WTC11 (cell line): ENCODE measurements around the gene ANKRD27. TPM values are rescaled to one million over a fixed set of nuclear protein-coding genes. Genes with fewer than 3 reads are reported as not detected.

ENCODE experiments used
- ATAC-seq: fragments of 200-7000 bp; cut with Tn5 transposase; 2 replicates; pipeline ENCODE4 v1.10.0; 2021; ENCODE audit warnings: mild to moderate bottlenecking, moderate library complexity
- CTCF ChIA-PET: fragments of 300-600 bp; sonication (Branson Sonifier 250); formaldehyde crosslinking; loops from one replicate; lab custom pipeline; 2021; ENCODE audit warnings: antibody characterized with exemption; lab: Charles Lee
- POLR2A ChIA-PET: fragments of 350-600 bp; sonication (Branson Sonifier 250); formaldehyde crosslinking; loops from one replicate; lab custom pipeline; 2021; ENCODE audit warnings: antibody characterized with exemption; lab: Charles Lee
- DNase-seq: peaks from one replicate; pipeline ENCODE4 v3.0.0; 2021; ENCODE audit warnings: low spot score
- H3K27ac Mint-ChIP-seq: 2 replicates; pipeline ENCODE4 v1.8.0; 2021; ENCODE audit warnings: mixed read lengths
- H3K27me3 Mint-ChIP-seq: 2 replicates; pipeline ENCODE4 v1.8.0; 2021; ENCODE audit warnings: low read depth, mild to moderate bottlenecking, moderate library complexity, mixed read lengths
- H3K36me3 Mint-ChIP-seq: 2 replicates; pipeline ENCODE4 v1.8.0; 2021; ENCODE audit warnings: mixed read lengths
- H3K4me1 Mint-ChIP-seq: 2 replicates; pipeline ENCODE4 v1.8.0; 2022; ENCODE audit warnings: mixed read lengths
- H3K4me3 Mint-ChIP-seq: 2 replicates; pipeline ENCODE4 v1.8.0; 2021; ENCODE audit warnings: mild to moderate bottlenecking, moderate library complexity, mixed read lengths
- H3K9me3 Mint-ChIP-seq: 2 replicates; pipeline ENCODE4 v1.8.0; 2021; ENCODE audit warnings: mixed read lengths
- AFF4 ChIP-seq: sonication (generic); formaldehyde crosslinking; IDR thresholded peaks from 2 replicates; pipeline ENCODE4 v1.8.1; 2023; ENCODE audit warnings: mild to moderate bottlenecking, missing genetic modification reagents, borderline replicate concordance
- ATF1 ChIP-seq: sonication (generic); formaldehyde crosslinking; IDR thresholded peaks from 2 replicates; pipeline ENCODE4 v1.8.1; 2023; ENCODE audit warnings: mild to moderate bottlenecking, moderate library complexity, missing genetic modification reagents
- CDX4 ChIP-seq: fragments of 250-450 bp; sonication (Bioruptor Pico); IDR thresholded peaks from 2 replicates; pipeline ENCODE4 v1.9.0; 2021; ENCODE audit warnings: moderate library complexity, mild to moderate bottlenecking, inconsistent platforms, borderline replicate concordance
- CTCF ChIP-seq: fragments of 200-600 bp; IDR thresholded peaks from 2 replicates; pipeline ENCODE4 v1.8.0; 2022; ENCODE audit warnings: antibody characterized with exemption
- ERG ChIP-seq: fragments of 250-450 bp; sonication (Bioruptor Pico); IDR thresholded peaks from 2 replicates; pipeline ENCODE4 v1.8.0; 2021; ENCODE audit warnings: mild to moderate bottlenecking
- HMGA2 ChIP-seq: fragments of 250-450 bp; sonication (Bioruptor Pico); IDR thresholded peaks from 2 replicates; pipeline ENCODE4 v1.4.0; 2021; ENCODE audit warnings: mild to moderate bottlenecking, moderate library complexity
- IRF2 ChIP-seq: sonication (generic); formaldehyde crosslinking; IDR thresholded peaks from 2 replicates; pipeline ENCODE4 v1.8.0; 2022; ENCODE audit warnings: low read depth, missing genetic modification reagents, borderline replicate concordance
- MYBL2 ChIP-seq: sonication (generic); formaldehyde crosslinking; IDR thresholded peaks from 2 replicates; pipeline ENCODE4 v1.8.1; 2023; ENCODE audit warnings: mild to moderate bottlenecking, moderate library complexity, missing genetic modification reagents
- NFE2L1 ChIP-seq: sonication (generic); formaldehyde crosslinking; IDR thresholded peaks from 2 replicates; pipeline ENCODE4 v1.8.1; 2023; ENCODE audit warnings: missing genetic modification reagents
- PRDM15 ChIP-seq: sonication (generic); formaldehyde crosslinking; IDR thresholded peaks from 2 replicates; pipeline ENCODE4 v1.8.0; 2022; ENCODE audit warnings: missing genetic modification reagents
- PRRX2 ChIP-seq: fragments of 250-450 bp; sonication (Bioruptor Pico); IDR thresholded peaks from 2 replicates; pipeline ENCODE4 v1.8.0; 2021; ENCODE audit warnings: mild to moderate bottlenecking
- SMAD3 ChIP-seq: sonication (generic); formaldehyde crosslinking; IDR thresholded peaks from 2 replicates; pipeline ENCODE4 v1.8.0; 2022; ENCODE audit warnings: missing genetic modification reagents, mild to moderate bottlenecking, borderline replicate concordance
- TEAD1 ChIP-seq: sonication (generic); formaldehyde crosslinking; IDR thresholded peaks from 2 replicates; pipeline ENCODE4 v1.8.0; 2022; ENCODE audit warnings: mild to moderate bottlenecking, missing genetic modification reagents
- TEAD4 ChIP-seq: sonication (generic); formaldehyde crosslinking; IDR thresholded peaks from 2 replicates; pipeline ENCODE4 v1.8.0; 2022; ENCODE audit warnings: mild to moderate bottlenecking, missing genetic modification reagents
- ZNF138 ChIP-seq: sonication (generic); formaldehyde crosslinking; conservative IDR thresholded peaks from 2 replicates; pipeline ENCODE4 v1.8.1; 2022; ENCODE audit warnings: mild to moderate bottlenecking, moderate library complexity, missing genetic modification reagents
- ZNF263 ChIP-seq: sonication (generic); formaldehyde crosslinking; IDR thresholded peaks from 2 replicates; pipeline ENCODE4 v1.8.1; 2022; ENCODE audit warnings: low read depth, mild to moderate bottlenecking, moderate library complexity, missing genetic modification reagents
- ZNF281 ChIP-seq: sonication (generic); formaldehyde crosslinking; IDR thresholded peaks from 2 replicates; pipeline ENCODE4 v1.8.0; 2023; ENCODE audit warnings: mild to moderate bottlenecking, missing genetic modification reagents
- ZNF317 ChIP-seq: sonication (generic); formaldehyde crosslinking; IDR thresholded peaks from 2 replicates; pipeline ENCODE4 v1.8.1; 2023; ENCODE audit warnings: low read depth, mild to moderate bottlenecking, moderate library complexity, missing genetic modification reagents, borderline replicate concordance
- total RNA-seq: library from RNA; stranded (reverse); gene quantifications from 3 replicates; pipeline ENCODE4 v1.2.3, GENCODE V29; 2021
- TF ChIP-seq, protein P1 (sequence below): sonication (generic); formaldehyde crosslinking; IDR thresholded peaks from 2 replicates; pipeline ENCODE4 v1.8.1; 2022; ENCODE audit warnings: mild to moderate bottlenecking, moderate library complexity, missing genetic modification reagents
- TF ChIP-seq, protein P2 (sequence below): fragments of 250-450 bp; sonication (Bioruptor Pico); IDR thresholded peaks from 2 replicates; pipeline ENCODE4 v2.1.2; 2022; ENCODE audit warnings: mild to moderate bottlenecking, moderate library complexity

Gene ANKRD27
- total RNA-seq, 1 experiment from 2014 or later: 48.6 TPM

DNA sequence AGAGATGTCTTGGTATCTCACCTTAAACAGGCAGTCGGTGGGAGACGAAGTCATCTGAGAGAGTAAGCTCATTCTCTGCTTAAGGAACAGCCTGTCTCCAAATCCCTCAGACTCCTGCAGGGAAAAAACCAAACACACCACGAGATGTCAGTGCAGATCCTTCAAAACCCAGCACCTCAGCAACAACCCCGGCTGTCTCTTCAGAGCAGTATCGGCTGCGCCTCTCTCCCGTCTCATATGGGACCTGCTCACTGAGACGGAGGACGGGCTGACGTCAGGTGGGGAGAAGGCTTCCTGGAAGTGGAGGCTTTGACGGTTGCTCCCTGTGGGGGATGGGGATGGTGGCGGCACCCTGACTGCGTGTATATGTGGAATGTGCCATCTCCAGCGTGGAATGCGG is 43.6 kb downstream of the ANKRD27 start (continued):
- TF ChIP-seq MYBL2 (CRISPR knock-in tag) (no peak), SMAD3 (CRISPR knock-in tag) (no peak)

DNA sequence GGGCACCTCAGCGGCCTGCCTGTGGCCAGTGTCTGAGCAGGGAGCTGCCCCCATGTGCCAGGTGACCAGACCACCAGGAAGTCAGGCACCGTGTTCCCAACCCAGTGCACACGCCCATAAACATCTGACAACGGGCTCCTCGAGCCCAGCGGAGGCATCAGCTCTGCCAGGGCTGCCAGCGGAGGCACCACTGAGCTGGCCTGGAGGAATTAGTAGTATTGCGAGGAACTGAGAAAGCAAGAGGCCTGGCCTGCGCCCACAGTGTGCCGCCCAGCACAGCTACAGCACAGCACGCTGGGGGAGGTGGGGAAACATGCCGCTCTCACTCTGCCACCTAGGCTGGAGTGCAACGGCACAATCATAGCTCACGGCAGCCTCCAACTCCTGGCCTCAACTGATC is 44.6 kb downstream of the ANKRD27 start:
- no peak for DNase-seq
- TF ChIP-seq ZNF263 (CRISPR knock-in tag) (no peak), CDX4 (CRISPR knock-in tag) (no peak), TEAD4 (no peak), ERG (CRISPR knock-in tag) (no peak), HMGA2 (CRISPR knock-in tag) (no peak), ATF1 (CRISPR knock-in tag) (no peak), CTCF (no peak), IRF2 (CRISPR knock-in tag) (no peak), ZNF138 (CRISPR knock-in tag) (no peak), AFF4 (no peak), ZNF281 (CRISPR knock-in tag) (no peak), ZNF317 (CRISPR knock-in tag) (no peak), PRRX2 (CRISPR knock-in tag) (no peak), PRDM15 (CRISPR knock-in tag) (no peak), NFE2L1 (CRISPR knock-in tag) (no peak), TEAD1 (CRISPR knock-in tag) (no peak)
- TF ChIP-seq, protein P1, sequence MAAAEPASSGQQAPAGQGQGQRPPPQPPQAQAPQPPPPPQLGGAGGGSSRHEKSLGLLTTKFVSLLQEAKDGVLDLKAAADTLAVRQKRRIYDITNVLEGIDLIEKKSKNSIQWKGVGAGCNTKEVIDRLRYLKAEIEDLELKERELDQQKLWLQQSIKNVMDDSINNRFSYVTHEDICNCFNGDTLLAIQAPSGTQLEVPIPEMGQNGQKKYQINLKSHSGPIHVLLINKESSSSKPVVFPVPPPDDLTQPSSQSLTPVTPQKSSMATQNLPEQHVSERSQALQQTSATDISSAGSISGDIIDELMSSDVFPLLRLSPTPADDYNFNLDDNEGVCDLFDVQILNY (CRISPR knock-in tag): no peak
- TF ChIP-seq, protein P2, sequence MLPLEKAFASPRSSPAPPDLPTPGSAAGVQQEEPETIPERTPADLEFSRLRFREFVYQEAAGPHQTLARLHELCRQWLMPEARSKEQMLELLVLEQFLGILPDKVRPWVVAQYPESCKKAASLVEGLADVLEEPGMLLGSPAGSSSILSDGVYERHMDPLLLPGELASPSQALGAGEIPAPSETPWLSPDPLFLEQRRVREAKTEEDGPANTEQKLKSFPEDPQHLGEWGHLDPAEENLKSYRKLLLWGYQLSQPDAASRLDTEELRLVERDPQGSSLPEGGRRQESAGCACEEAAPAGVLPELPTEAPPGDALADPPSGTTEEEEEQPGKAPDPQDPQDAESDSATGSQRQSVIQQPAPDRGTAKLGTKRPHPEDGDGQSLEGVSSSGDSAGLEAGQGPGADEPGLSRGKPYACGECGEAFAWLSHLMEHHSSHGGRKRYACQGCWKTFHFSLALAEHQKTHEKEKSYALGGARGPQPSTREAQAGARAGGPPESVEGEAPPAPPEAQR (CRISPR knock-in tag): no peak

More for the DNA sequence above, 44.6 kb downstream of the ANKRD27 start:
- Mint-ChIP-seq H3K36me3 (peaks cover 29% of the 10 kb centered on the region), H3K27ac (no peak overlapping the region), H3K9me3 (no peaks in the 10 kb centered on the region), H3K4me1 (no peaks in the 10 kb centered on the region), H3K27me3 (no peaks in the 10 kb centered on the region), H3K4me3 (no peak overlapping the region)
- ChIA-PET CTCF (interaction anchor here (0.7 to 1.3 kb wide), 6 partner anchors 9 to 70 kb away, joined by 3 to 6 read pairs (median 4); no protein-coding TSS in a partner anchor), POLR2A (no interaction called here)
- ATAC-seq: peak; percentile 68
